Activated effector memory CD4-positive, alpha-beta T cell treated with anti-CD3 and anti-CD28 coated beads, Interleukin-2, amount 50 U/mL, for 16 hours (primary cell): ENCODE data around the gene RNASEL.
A peak's percentile ranks its signal among the peaks of the same experiment; 100 is the strongest.

Experiments
- DNase-seq: peaks from one replicate; pipeline ENCODE4 v3.0.0-alpha.2; 2020

Gene RNASEL

DNA sequence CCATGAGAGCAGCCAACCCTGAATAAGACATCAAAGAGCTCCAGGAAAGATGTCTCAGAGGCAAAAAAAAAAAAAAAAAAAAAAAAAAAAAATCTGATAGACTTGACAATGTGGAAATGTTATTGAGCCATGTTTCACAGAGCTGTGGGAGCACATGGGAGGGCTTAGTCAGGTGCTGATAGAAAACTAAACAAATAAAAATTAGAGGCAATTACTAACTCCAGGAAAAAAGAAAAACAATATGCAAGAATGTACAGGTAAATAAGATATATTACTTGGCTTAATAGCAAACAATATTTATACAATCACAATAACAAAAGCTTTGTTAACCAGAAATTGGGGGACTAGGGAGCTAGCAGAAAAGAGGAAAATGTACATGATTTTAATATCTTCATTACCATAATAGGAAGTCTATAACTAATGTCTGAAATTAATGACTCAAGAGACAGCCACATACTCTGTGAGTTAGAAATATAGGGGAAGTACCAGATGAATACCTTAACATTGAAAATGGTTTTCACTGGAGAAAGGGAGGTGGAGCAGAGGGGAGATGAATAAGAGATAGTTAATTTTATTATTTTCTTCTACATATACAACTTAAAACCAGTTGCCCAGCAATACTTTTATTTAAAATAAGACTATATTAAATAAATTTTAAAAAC is 32.0 kb upstream of the RNASEL start:
- no peak for DNase-seq

DNA sequence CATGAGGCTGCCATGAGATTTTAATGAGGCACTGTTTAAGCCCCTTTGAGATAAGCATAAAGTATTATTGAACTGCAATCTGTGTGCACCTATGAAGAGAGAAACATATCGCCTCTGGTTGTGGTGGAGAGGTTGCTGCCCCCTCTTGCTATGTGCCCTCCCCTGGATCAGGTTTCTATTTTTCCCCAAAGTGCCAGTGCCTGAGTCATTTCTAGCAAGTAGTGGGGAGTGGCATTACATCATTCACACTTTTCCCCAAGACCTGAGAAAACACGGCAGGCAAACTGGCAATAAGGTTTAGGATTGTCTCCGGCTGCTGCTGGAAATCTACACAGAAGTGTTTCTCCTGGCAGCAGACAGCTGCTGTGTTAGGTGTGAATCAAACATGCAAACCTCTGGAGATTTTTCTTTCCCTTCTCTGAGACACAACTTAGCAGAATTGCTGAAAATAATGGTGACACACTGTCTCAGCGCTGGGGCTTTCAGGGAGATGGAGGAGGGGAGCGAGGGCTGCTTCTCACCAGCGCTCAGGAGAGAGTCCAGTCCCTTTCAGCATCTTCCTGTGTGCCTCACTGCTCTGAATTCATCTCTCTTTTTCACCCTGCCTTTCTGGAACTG is 28.8 kb upstream of the RNASEL start:
- DNase-seq: no peak

GRCh38 chr1:182617014-182617429 is 28.0 kb upstream of the RNASEL start:
- no peak for DNase-seq

- peak; percentile 92 for DNase-seq
These were observed 27.3 kb upstream of the RNASEL start for GRCh38 chr1:182616130-182617013.

DNA sequence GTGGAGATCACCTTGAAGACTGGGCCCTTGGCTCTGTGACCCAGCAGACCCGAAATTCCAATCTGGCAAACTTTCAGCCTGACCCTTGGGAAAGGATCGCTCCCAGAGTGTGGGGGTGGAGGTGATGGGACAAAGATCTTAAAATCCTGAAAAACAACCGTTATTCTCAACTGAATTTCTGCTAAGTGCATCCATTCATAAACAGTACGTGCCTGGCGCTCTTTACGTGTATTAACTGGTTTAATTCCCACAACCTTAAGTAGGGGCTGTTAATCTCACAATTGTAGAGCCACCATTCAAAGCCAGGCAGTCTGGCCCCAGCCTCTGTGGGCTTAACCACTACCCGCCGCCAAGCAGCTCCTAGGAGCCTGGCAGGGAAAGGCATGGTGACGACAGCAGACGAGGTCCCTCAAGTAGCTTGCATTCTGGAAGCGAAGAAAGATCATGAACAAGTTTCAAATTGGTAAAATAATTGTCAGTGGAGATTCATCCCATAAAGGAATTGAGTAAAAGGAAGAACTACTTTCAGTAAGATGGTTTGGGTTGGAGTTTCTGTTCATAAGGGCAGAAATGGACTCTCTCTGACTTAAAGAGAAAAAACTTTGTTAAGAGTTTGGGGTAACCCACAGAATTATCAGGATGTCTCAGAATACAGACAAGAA is 26.5 kb upstream of the RNASEL start:
- peak; percentile 79 for DNase-seq

- DNase-seq: peak; percentile 83
These were observed 25.9 kb upstream of the RNASEL start for GRCh38 chr1:182614796-182615454.

GRCh38 chr1:182611787-182612186 is 22.7 kb upstream of the RNASEL start:
- DNase-seq: no peak

DNA sequence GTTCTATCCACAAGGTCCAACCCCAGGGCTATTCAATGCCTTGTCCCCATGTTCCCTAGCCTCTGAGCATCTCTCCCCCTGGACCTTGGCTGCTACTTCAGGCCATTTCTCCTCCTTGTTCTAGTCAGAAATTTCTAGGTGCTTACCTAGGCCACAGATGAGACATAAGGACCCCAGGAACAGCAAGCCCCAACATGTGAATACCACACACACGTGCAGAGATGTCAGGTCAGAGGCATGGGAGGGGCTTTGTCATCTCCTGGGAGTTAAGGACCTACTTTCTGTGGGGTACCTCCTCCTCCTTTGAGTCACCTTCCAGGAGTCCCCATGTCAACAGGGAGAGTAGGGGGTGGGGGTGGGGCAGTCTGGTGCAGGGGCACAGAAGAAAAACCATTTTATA is 22.3 kb upstream of the RNASEL start:
- no peak for DNase-seq

- no peak for DNase-seq
These were observed 21.6 kb upstream of the RNASEL start for GRCh38 chr1:182610606-182611194.

GRCh38 chr1:182608845-182609610 is 20.0 kb upstream of the RNASEL start:
- DNase-seq: no peak

DNA sequence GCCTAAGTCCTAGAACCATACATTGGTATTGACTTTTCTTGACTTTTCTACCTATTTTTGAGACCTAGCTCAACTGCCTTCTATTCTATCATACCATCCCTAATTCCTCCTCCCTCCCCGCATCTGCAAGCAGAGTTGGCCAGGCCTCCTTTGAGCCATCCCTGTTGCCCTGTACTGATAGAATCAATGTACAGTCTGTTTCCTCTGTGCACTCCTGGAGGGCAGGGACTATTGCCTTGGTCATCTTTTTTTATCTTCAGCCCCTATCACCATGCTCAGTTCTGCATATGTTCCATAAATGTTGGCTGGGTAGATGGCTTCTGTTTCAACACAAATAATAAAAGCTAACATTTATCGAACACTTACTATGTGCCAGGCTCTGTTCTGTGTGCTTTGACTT is 19.2 kb upstream of the RNASEL start:
- DNase-seq: no peak

GRCh38 chr1:182607566-182607965 is 18.5 kb upstream of the RNASEL start:
- no peak for DNase-seq

DNA sequence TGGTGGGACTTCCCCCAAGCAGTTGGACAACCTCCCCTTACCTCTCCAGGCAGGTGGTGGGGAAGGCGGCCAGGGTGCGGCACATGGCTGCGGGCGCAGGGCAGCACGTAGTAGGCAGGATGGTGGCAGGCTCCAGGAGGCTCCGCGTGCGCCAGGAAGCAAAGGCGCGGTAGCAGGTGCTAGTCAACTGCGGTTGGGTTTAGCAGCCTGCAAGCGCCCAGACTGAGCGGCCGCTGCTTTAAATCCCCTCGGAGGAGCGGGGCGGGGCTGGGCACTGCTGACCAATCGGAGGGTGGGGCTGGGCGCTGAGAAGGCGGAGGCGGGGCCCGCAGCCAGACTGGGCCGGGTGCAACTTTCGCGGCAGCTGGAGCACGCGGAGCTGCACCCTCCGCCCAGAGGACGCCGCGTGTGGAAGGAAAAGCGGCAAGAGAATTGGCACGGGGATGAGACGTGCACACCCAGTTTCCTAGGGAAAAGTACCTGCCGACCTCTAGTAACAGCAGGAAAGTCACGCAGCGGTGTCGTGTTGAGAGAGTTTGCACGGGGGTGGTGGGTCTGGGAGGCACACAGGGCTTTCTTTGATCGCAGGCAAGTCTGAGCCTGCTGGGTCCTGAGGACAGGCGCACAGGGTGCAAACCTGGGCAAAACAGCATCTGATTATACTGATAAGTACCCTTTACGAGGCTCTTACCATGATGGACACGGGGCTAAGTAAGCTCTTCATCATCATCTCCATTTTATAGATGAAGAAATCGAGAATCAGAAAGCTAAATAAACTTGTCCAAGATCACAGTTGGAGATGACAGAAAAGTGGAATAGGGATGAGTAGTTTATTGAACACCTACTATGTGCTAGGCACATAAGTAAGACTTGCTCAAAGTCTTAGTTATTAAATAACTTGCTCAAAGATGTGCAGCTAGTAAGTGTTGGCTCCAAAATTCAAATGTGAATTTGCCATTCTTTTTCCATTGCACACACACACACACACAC is 15.4 kb upstream of the RNASEL start, which contains the start of gene RGS16:
TSS of gene RGS16 (minus strand) at position 215 of the 990 bp plus-strand sequence. CDS start at position 85, 130 bp downstream.
- peak; percentile 96 for DNase-seq

GRCh38 chr1:182603646-182604174 is 14.7 kb upstream of the RNASEL start:
- peak; percentile 67 for DNase-seq

GRCh38 chr1:182602935-182603645 is 14.0 kb upstream of the RNASEL start:
- DNase-seq: no peak

DNA sequence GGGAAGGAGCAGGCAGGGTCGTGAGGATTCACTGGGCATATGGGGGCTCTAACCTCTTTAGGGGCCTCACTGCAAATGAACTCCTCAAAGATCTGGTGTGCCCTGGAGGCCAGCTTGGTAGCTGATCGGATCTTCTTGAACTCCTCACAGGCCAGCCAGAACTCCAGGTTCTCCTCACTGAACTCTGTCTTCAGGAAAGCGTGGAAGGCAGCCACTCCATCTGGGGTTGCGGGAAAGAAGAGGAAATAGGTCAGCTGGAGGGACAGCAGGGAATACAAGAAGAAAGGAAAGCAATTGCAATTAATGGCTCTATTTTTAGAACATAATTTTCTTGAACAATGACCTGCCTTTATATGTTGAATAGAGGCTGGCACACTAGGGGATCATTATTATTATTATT is 12.9 kb upstream of the RNASEL start:
- DNase-seq: no peak

DNA sequence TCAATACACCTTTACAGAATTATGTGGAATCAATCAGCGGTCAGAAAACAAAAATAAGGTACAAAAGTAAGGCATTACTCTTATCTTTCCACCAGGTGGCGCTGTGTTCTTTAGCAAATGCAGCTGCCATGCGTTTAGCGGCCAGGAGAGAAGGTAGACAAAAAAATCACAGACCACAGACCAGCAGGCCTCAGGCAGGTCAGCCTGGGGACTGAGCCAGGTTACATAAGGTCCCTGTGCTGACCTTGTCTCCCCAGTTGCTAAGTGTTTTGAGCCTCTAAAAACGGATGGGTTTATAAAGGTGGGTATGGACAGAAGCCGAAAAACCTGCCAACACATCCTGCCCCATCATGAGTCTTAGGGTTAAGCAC is 12.3 kb upstream of the RNASEL start:
- peak; percentile 85 for DNase-seq

GRCh38 chr1:182600745-182601415 is 11.8 kb upstream of the RNASEL start:
- DNase-seq: no peak
